ENCODE measurements around the gene C11orf65.

C11orf65 gene

GRCh38 chr11:108467091-108467823 is at the start of gene C11orf65:
Gene C11orf65, minus strand, starts transcription at chr11:108467529. Its CDS starts 5,970 bp downstream, at chr11:108461559.
- DNase-seq (ENCODE audit: low read depth) = peak; percentile 91

DNA sequence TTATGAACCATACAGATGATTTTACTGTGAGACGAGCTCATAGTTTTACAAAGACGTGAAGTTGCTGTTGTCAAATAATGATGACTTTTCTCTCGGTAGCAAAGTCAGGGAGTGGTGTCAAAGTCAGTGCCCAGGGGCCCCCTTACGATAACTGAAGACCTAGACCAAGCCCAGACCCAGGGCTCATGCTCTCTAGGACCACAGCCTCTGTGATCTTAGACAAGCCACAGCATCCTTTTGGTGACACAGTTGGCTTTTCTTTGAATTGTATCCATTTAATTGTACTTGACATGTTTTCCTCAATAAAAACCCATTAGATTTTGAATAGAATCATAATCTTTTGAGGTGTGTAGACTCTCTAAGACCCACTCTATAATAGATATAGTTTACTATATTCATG is 48.8 kb upstream of the C11orf65 start:
- DNase-seq (ENCODE audit: low read depth) = no peak

GRCh38 chr11:108512708-108513107 is 45.4 kb upstream of the C11orf65 start:
- no peak for DNase-seq (ENCODE audit: low read depth)

DNA sequence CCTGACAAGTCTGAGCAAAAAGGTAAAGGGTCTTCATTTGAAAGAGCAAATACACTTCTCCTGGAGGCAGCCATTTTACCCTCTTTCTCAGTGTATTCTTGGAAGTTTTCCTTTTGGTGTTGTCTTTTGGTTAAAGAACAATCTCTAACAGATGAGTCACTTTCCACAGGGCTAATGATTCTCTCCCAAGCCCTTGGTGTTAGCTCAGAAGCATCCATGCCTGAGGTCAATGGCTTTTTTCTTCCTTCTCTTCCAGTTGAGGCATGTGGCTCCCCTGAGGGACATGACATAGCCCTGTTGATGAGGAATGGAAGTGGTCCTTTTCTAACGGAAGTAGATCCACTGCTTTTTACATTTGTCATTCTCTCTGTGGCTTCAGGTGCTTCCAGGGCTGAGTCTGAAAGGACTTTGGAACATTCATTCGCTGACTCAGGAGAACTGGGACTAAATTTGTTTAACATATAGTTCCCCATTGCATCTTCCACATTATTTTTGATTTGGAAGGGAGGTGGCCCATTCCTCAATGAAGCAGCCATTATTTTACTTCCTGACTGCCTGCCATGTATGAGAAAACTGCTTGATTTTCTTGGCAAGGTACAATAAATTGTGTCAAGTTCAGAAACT is 44.6 kb upstream of the C11orf65 start:
- no peak for DNase-seq (ENCODE audit: low read depth)

DNA sequence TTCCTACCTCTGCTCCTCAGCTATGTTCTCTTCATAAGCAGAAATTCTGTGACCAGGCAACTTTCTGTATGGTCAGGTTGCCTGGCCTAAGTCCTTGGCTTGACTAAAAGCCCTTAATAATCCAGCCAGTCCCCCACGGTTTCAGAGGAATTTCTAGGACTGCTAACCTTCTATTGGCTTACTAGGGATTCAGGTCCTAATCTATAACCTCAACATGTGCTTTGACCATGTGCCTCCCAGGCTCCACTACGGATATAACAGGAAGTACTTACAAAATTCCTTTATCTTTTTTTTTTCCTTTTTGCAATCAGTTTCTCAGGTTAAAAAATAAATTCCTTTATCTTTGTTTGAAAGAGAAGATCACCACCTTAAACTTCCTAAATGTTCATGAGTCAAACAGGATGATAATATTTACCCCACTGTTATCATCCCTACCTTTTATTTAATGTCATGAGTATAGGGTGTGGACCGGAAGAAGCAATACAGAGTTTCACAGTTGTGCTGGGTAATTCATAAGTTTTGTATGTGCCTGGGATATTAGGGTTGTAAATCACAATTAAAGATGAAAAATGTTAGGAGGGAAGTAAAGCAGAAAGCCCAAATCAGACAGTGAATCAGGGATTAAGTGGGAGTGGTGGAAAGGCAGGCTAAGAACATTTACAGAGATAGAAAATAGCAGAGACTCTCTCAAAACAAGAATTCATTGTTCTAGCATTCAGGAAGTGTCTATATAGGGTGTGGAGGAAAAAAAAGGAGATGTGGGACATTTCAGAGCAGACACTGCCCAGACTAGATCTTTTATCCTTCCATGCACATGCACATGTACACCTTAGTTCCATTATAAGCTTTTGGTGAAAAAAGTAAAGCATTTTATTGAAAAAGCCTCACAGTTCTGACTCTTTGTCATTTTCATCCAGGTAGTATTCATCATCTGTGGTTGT is 41.6 kb upstream of the C11orf65 start:
- no peak for DNase-seq (ENCODE audit: low read depth)

- DNase-seq (ENCODE audit: low read depth) = no peak
Measured at GRCh38 chr11:108501396-108501795, 34.1 kb upstream of the C11orf65 start.

DNA sequence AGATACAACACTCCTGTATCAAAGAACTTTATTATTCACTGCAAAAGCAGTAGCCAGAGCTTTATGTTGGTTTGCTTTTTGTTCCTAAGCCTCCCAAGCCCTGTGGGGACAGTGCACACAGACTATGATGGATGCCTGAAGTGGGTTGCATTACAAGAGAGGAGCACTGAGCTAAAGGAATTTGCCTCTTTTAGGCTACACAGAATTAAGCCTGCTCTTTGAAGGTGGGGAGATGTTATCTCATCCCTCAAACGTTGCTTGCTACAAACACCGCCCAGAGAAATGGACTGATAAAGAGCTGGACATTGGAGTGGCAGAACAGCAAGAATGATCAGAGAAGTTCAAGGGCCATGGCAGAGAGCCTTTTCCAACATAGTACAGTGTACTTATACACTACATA is 33.4 kb upstream of the C11orf65 start:
- no peak for DNase-seq (ENCODE audit: low read depth)

DNA sequence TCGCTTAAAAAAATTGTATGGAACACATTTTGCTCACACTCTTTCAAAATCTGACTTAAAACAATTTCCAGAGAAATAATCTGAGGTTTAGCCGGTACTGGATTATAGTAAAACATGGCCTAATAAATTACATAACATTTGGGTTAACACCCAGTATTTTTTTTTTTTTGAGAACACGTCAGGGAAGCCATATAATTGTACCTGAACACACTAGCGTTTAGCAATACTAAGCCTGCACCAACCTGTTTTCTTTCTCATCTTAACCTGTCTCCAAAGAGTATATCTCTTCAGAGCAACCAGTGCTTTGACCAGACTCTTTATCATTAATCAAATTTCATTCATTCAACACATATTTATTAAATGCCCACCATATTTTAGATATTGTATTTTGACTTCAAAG is 32.8 kb upstream of the C11orf65 start:
- DNase-seq (ENCODE audit: low read depth) = no peak

GRCh38 chr11:108498816-108499408 is 31.6 kb upstream of the C11orf65 start:
- no peak for DNase-seq (ENCODE audit: low read depth)

- no peak for DNase-seq (ENCODE audit: low read depth)
Measured at GRCh38 chr11:108498046-108498815, 30.9 kb upstream of the C11orf65 start, which contains the start of gene POGLUT3. Gene POGLUT3, minus strand, starts transcription at chr11:108498384. Its CDS starts 18 bp downstream, at chr11:108498366.

DNA sequence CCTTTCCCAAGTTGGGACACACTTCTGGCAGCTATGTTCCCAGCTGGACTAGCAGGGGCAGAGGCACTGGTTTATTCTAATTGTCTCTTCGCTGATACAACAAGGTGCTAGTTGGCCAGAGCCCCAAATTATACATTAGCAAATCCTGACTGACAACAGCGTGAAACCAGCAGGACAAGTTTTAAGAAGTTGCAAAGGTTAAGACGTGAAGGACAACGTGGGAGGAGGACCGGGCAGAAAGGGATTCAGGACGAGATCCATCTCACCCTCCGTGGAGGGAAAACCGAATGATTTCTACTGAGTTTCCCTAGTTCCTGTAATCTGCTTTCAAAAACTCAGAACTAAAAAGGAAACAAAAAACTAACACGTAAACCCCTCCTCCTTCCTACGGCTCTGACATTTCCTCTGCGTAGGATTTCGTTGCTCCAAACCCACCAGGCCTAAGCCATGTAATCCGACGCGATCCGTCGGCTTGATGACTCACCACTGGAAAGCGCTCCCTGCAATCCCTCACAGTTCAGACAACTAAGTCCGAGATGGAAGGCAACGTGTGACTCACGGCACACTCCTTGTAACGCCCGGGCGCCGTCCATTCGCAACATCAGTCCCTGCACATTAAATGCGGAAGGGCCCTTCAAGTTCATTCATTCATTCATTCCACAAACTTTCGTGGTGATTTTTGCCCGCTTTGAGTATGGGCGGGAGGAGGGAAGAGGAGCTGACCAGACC is 30.2 kb upstream of the C11orf65 start:
- DNase-seq (ENCODE audit: low read depth) = peak; percentile 20

DNA sequence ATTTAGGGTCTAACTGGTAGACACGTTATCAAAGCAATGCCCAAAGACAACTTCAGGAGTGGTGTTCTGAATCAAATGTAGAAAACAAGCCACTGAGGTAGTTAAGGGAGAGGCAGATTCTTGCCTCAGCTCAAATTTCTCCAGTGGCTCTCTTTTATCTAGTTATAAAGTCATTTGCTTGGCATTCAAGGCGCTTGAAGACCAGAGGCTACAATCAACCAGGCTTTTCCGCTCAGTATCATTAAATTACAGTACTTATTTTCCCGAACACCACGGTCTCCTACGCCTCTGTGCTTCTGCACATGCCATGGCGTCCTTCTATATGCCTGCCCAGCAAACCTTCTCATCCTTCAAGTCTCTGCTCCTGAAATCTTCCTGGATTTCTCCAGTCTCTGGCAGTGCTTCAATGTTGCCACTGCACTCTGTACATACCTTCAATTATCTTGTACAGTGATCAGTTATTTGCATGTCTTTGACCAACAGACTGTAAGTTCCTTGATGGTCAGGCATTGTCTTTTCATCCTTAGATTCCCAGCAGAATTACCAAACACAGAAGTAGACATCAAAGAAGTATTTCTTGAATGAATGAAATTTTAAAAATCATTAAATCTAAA is 29.4 kb upstream of the C11orf65 start:
- no peak for DNase-seq (ENCODE audit: low read depth)

DNA sequence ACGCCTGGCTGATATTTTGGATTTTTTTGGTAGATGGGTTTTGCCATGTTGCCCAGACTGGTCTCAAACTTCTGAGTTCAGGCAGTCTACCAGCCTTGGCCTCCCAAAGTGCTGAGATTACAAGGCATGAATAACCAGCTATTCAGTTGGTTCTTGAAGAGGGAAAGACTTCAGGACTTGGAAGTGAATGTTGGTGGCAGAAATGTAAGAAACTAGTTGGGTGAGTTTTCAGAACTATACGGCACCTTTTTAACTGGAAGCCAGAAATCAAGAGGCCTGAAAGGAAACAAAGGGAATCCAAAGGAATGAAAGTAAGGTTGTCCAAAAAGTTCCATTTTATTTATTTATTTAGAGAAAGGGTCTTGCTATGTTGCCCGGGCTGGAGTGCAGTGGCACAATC is 28.0 kb upstream of the C11orf65 start:
- DNase-seq (ENCODE audit: low read depth) = no peak

- DNase-seq (ENCODE audit: low read depth) = no peak
Measured at GRCh38 chr11:108494182-108494581, 26.9 kb upstream of the C11orf65 start.

DNA sequence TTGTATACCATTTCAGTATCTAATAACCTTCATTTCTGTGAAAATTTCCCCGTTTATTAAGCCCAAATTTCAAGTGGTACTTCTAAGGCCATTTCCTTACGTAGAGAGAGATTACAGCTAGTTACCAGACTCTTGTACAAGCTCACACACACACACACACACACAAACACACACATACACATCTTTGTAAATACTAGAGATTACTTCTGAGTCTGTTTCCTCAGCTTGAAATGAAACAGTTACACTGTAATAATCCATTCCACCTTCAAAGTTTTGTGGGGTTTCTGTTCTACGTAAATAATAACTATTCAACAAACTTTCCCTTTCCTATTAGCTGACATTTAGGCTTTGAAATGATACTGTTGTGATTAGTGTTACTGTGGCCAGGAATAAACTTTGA is 24.6 kb upstream of the C11orf65 start:
- DNase-seq (ENCODE audit: low read depth) = no peak

DNA sequence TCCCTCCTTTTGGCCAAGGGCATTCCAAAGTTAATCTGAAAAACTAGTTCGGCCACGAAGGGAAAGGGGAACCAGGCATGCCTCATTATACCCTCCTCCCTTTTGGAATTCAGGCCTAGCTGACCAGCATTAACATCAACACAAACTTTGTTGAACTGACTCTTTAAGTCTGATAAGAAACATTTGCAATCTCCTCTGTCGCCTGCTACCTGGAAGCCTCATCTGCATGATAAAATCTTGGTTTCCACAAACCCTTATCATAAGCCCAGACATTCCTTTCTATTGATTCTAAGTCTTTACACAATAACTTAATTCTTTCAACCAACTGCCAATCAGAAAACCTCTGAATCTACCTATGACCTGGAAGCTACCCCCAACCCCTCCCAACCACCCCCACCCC is 19.5 kb upstream of the C11orf65 start:
- no peak for DNase-seq (ENCODE audit: low read depth)

DNA sequence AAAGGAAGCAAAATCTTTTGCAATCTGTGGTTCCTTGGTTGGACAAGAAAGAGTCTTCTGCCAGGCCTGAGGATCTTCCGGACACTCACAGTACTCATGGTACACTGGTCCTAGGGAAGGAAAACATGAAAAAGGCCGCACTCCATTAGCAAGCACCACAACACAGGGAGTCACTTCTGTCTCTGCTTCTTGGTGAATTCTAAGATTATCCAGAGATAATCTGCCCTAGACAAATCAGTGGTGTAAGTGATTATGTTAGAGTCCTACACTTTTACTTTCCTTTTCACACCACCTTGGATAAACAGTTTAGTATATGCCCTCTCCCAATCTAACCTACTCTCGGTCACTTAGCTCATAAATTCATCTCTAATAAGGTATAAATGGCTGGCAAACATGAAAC is 19.0 kb upstream of the C11orf65 start:
- DNase-seq (ENCODE audit: low read depth) = no peak

GRCh38 chr11:108483163-108483562 is 15.8 kb upstream of the C11orf65 start:
- no peak for DNase-seq (ENCODE audit: low read depth)

- DNase-seq (ENCODE audit: low read depth) = no peak
Measured at GRCh38 chr11:108474664-108475463, 7.5 kb upstream of the C11orf65 start.

Measured in stimulated activated CD8-positive, alpha-beta memory T cell treated with anti-CD3 and anti-CD28 coated beads, Interleukin-15, amount 100 ng/mL, for 1 hour (primary cell).